Measurements from ENCODE around the gene ADCY9. TPM values are rescaled to one million over a fixed set of nuclear protein-coding genes. Genes with fewer than 3 reads are reported as not detected.
"Not testable (repeated sequence)": the region's sequence is repeated elsewhere in the genome, so short reads cannot be mapped to it uniquely, and the experiment has no call there.

ADCY9 gene
- total RNA-seq, 4 donors from 2014 or later: 19.0 to 32.7 (median 29.6) TPM

DNA sequence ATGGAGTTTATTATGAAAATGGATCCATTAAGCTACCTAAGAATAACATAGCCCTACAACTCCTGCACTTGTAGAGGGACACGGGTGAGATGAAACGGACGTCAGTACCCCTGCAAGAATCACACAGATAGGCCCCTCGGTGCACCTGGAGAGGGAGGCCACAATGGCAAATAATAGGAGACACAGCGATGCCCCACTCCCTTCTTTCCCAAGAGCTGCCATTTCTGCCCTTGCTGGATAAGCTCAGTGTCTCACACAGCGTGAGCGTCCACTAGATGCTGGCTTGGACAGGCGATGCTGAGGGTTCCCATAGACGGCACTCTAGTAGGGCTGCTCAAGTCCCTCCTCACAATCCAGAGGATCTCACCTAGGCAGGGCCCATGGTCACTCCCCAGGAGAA lies 67.8 kb downstream of the ADCY9 start:
- TF ChIP-seq EP300 (IDR thresholded peaks at IDR 0.05) (no peak), POLR2A (IDR thresholded peaks at IDR 0.05) (no peak)
- TF ChIP-seq, protein P1, sequence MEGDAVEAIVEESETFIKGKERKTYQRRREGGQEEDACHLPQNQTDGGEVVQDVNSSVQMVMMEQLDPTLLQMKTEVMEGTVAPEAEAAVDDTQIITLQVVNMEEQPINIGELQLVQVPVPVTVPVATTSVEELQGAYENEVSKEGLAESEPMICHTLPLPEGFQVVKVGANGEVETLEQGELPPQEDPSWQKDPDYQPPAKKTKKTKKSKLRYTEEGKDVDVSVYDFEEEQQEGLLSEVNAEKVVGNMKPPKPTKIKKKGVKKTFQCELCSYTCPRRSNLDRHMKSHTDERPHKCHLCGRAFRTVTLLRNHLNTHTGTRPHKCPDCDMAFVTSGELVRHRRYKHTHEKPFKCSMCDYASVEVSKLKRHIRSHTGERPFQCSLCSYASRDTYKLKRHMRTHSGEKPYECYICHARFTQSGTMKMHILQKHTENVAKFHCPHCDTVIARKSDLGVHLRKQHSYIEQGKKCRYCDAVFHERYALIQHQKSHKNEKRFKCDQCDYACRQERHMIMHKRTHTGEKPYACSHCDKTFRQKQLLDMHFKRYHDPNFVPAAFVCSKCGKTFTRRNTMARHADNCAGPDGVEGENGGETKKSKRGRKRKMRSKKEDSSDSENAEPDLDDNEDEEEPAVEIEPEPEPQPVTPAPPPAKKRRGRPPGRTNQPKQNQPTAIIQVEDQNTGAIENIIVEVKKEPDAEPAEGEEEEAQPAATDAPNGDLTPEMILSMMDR (IDR thresholded peaks at IDR 0.05): no peak

DNA sequence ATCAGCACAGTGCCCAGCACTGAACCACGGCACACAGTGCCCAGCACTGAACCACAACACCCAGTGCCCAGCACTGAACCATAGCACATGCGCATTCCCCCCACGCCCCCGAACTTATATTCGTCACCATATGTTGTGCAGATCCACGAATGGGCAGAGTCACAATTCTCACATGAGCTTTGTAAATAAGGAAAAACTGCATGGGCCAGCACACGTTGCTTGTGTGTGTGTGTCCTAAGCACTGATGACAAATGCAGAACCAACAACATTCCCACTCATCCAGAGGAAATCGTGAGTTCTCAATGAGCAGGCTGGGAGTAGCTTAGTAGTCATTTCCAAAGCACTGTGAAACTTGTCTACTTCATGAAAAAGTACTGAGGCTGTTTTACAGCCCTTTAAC lies 70.0 kb downstream of the ADCY9 start:
- H3K27ac ChIP-seq: no peak overlapping the region
- H3K27me3 ChIP-seq: no peaks in the 10 kb centered on the region
- H3K9me3 ChIP-seq: no peaks in the 10 kb centered on the region
- DNase-seq (ENCODE audit: low spot score in 2 of 2): no peak
- peaks cover 0 to 22% (median 0%) of the 10 kb centered on the region in 4 donors for H3K4me1 ChIP-seq
- no peaks in the 10 kb centered on the region for H3K36me3 ChIP-seq
- H3K4me3 ChIP-seq: no peak overlapping the region
- WGBS, 2 donors: 84 to 91% methylated on average over 8 of the region's 8 CpGs
- TF ChIP-seq, protein P1 (IDR thresholded peaks at IDR 0.05): no peak
- TF ChIP-seq EP300 (IDR thresholded peaks at IDR 0.05): no peak
- no peak for TF ChIP-seq POLR2A (IDR thresholded peaks at IDR 0.05)

More for the DNA sequence above, 67.8 kb downstream of the ADCY9 start:
- H3K9me3 ChIP-seq: no peaks in the 10 kb centered on the region
- no peaks in the 10 kb centered on the region for H3K27me3 ChIP-seq
- peaks cover 0 to 43% (median 2%) of the 10 kb centered on the region in 4 donors for H3K4me1 ChIP-seq
- 89 to 94% methylated on average over 9 of the region's 9 CpGs for WGBS, 2 donors
- H3K4me3 ChIP-seq: no peak overlapping the region
- no peaks in the 10 kb centered on the region for H3K36me3 ChIP-seq
- no peak overlapping the region for H3K27ac ChIP-seq
- no peak for DNase-seq (ENCODE audit: low spot score in 2 of 2)

DNA sequence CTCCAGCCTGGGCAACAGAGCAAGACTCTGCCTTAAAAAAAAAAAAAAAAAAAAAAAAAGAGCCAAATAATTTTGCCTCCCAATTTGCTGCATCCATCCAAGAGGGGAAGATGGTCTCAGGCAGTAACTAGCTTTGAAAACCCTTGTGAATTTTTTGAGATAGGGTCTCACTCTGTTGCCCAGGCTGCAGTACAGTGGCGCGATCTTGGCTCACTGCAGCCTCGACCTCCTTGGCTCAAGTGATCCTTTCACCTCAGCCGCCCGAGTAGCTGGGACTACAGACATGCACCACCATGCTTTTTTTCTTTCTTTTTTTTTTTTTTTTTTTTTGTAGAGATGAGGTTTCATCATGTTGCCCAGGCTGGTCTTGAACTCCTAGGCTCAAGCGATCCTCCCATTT lies 70.7 kb downstream of the ADCY9 start:
- H3K27me3 ChIP-seq; DNase-seq (ENCODE audit: low spot score in 2 of 2); H3K27ac ChIP-seq; H3K4me3 ChIP-seq; H3K36me3 ChIP-seq; H3K9me3 ChIP-seq: not testable (repeated sequence)
- WGBS, 2 donors: 90 to 92% methylated on average over 6 of the region's 6 CpGs
- peaks cover 0 to 22% (median 0%) of the 10 kb centered on the region in 4 donors for H3K4me1 ChIP-seq

DNA sequence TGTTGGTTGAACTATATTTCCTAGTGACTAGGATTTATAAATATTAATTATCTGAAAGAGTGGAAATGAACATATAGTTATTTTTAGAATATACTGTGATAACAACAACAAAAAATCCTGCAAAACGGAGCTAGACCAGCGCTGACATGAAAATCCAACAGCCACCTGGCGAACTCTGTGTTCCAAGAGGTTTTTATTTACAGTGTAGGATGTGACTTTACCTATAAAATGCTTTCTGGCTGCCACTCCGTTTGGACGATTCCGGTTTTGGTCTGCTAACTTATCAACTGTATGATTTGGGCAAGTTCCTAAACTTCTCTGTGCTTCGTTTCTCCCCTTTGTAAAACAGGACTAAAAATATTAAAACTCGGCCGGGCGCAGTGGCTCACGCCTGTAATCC lies 73.7 kb downstream of the ADCY9 start:
- no peak for DNase-seq (ENCODE audit: low spot score in 2 of 2)
- Histone ChIP-seq H3K4me3 (no peak overlapping the region), H3K27me3 (no peaks in the 10 kb centered on the region), H3K9me3 (no peaks in the 10 kb centered on the region), H3K27ac (no peak overlapping the region), H3K4me1 (peaks cover 0 to 16% (median 0%) of the 10 kb centered on the region in 4 donors), H3K36me3 (no peaks in the 10 kb centered on the region)
- TF ChIP-seq EP300 (IDR thresholded peaks at IDR 0.05): no peak
- WGBS, 2 donors: 93 to 94% methylated on average over 11 of the region's 11 CpGs

DNA sequence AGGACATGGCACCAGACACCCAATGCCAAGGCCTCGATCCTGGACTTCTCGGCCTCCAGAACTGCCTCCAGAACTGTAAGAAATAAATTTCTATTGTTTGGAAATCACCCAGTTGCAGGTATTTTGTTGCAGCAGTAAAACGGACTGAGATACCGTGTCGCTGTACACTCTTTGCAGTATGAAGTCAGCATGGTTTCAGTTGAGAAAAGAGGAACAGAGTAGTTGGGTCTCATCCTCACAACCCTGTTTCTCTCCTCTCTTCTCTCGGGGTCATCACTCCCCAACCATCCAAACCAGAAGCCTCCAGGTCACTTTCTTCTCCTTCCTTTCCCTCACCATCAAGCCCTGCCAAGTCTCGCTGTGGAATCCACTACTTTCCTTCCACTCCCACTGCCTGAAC lies 77.8 kb downstream of the ADCY9 start:
- no peak for DNase-seq (ENCODE audit: low spot score in 2 of 2)
- Histone ChIP-seq H3K9me3 (no peaks in the 10 kb centered on the region), H3K27ac (no peak overlapping the region), H3K27me3 (no peaks in the 10 kb centered on the region), H3K36me3 (no peaks in the 10 kb centered on the region), H3K4me1 (no peaks in the 10 kb centered on the region), H3K4me3 (no peak overlapping the region)
- TF ChIP-seq POLR2A (IDR thresholded peaks at IDR 0.05): no peak
- TF ChIP-seq EP300 (IDR thresholded peaks at IDR 0.05): no peak
- TF ChIP-seq, protein P1 (IDR thresholded peaks at IDR 0.05): no peak
- WGBS, 2 donors: 91 to 92% methylated on average over 7 of the region's 7 CpGs

DNA sequence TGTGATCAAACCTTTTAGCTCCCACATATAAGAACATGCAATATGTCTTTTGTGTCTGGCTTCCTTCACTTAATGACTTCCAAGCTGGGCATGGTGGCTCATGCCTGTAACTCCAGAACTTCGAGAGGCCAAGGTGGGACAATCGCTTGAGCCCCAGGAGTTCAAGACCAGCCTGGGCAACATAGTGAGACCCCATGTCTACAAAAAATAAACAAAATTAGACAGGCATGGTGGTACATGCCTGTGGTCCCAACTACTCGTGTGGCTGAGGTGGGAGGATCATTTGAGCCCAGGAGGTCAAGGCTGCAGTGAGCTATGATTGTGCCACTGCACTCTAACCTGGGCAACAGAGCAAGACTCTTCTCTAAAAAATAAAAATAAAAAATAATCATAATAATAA lies 79.3 kb downstream of the ADCY9 start:
- not testable (repeated sequence) for DNase-seq (ENCODE audit: low spot score in 2 of 2); H3K4me1 ChIP-seq; H3K27me3 ChIP-seq; H3K4me3 ChIP-seq; H3K9me3 ChIP-seq; H3K27ac ChIP-seq; H3K36me3 ChIP-seq
- 92 to 96% methylated on average over 3 of the region's 3 CpGs for WGBS, 2 donors

DNA sequence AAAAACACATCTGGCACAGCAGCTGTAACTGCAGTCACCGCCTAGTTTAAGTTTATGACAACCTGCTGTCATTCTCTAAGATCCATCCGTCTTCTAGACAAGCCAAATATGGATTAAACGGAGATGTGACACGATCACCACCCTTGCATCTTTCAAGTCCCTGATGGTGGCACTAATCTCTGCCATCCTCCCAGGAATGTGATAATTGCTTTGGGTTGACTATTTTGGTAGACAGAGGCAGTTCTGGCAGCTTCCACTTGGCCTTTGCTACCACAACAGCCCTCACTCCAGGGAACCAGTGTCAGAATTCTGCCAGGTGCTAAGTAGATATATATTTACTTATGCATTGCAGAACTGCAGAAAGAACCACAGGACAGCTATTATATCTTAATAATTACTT lies 81.3 kb downstream of the ADCY9 start:
- Histone ChIP-seq H3K4me1 (no peaks in the 10 kb centered on the region), H3K4me3 (no peak overlapping the region), H3K27me3 (no peaks in the 10 kb centered on the region), H3K36me3 (no peaks in the 10 kb centered on the region), H3K27ac (no peak overlapping the region), H3K9me3 (no peaks in the 10 kb centered on the region)
- TF ChIP-seq, protein P1 (IDR thresholded peaks at IDR 0.05): no peak
- TF ChIP-seq POLR2A (IDR thresholded peaks at IDR 0.05): no peak
- no peak for TF ChIP-seq EP300 (IDR thresholded peaks at IDR 0.05)
- WGBS, 2 donors: 87 to 90% methylated on average over 4 of the region's 4 CpGs
- DNase-seq (ENCODE audit: low spot score in 2 of 2): no peak

All from tibial nerve (tissue), 4 donors.